GM18858 (cell line): ENCODE data around the gene NISCH.

Source experiments
- ATAC-seq: cut with Tn5 transposase; IDR thresholded peaks from one replicate; pipeline ENCODE4 v1.9.1; 2021; ENCODE audit not compliant: unreplicated experiment

Gene NISCH

DNA sequence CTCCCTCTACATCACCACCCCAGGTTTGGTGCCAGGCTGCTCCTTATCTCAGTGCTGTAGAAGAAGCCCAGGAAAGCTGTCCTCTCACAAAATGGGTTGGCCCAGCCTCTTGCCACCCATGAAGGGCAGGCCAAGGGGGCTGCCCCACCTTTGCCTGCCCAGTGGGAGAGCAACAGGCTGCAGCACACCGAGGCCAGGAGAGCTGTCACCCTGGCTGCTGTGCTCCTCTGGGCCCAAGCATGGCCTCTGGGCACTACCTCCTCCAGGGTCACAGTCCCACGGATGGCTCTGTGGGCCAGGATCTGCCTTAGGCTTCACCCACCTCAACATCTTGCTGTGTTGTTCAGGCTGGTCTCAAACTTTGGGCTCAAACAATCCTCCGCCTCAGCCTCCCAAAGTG is 33.3 kb downstream of the NISCH start:
- ATAC-seq: no peak

- no peak for ATAC-seq
Observed at GRCh38 chr3:52489453-52489852, 34.0 kb downstream of the NISCH start.

GRCh38 chr3:52490035-52490938 is 34.9 kb downstream of the NISCH start:
- ATAC-seq: no peak

DNA sequence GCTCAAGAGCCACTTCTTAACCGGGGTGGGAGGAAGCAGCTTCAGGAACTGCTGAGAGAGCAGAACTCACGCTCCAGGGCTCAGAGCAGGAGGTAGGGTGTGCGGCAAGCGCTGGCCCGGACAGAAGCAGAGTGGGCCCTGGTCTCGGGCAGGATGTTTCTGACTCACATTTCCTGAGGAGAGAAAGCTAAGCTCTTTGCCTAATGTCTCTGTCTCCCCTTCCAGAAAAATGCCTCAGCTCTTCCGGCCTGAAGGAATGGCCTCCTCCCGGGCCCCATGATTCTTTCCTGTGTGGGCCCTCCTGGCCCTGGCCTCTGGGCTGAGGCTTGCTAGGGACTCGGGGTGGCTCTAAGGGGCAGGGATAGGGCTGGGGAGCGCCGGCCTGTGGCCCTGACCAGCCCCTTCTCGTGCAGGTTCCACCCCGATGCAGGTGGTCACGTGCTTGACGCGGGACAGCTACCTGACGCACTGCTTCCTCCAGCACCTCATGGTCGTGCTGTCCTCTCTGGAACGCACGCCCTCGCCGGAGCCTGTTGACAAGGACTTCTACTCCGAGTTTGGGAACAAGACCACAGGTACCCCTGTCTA is 35.6 kb downstream of the NISCH start:
- no peak for ATAC-seq

GRCh38 chr3:52492059-52492458 is 36.7 kb downstream of the NISCH start:
- ATAC-seq: no peak

DNA sequence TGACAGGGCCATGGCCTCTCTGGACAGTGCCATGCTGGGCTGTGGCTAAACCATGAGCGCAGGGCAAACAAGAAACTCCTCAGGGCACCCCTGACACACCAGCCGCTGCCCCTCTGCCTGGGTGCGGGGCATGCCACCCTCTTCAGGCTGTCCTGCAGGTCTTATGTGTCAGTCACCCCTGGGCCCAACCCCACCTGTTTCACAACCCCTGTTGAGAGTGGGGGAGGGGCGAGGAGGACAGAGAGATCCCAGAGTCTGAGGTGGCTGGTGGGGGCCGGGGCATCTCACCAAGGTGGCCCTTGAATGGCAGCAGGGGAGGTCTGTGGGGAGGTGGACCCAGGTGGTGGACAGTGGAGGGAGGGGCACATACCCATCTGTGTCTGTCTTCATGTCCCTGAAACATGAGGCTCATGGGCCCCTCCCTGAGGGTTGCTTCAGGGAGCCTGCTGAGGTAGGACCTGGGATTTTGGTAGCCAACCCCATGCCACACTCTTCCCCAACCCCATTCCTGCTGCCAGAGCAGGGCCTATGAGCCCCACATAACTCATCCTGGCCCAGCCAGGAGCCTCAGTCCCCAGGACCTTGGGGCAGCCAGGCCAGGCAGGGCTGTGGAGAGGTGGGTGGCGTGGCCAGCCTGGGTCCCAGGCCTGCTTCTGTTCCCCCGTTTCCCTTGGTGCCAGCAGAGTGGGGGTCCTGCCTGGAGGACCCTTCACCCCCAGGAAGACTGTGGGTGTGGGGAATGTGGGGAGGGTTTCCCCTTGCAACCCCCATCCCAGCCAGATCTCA is 38.0 kb downstream of the NISCH start:
- no peak for ATAC-seq

GRCh38 chr3:52494445-52494844 is 39.0 kb downstream of the NISCH start:
- ATAC-seq: no peak

DNA sequence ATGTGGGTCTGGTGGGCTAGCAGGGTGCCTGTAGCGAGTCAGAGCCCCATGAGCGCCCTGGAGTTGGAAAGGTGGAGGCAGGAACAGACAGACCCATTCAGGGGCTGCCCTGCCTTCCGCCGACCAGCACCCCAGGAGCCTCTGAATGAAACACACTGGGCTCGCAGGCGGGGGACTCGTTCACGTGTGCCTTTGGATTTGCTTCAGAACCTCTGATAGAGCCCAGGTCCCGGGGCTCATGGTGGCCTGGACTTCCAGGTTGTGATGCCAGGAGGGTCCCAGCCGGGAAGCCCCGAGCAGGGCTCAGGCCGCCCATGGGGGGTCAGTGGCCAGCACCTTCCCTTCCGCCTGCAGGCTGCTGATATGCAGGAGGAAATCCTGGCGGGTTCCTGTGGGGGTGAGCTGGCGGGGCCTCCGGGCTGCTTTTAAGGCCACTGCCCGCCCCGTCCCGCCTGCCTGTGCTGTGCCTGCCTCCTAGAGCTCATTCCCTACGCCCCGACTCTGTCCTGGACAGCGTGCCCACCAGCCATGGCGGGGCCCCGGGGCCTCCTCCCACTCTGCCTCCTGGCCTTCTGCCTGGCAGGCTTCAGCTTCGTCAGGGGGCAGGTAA is 39.6 kb downstream of the NISCH start, which contains the start of gene STAB1:
TSS of gene STAB1 (plus strand) at position 453 of the 610 bp plus-strand sequence. CDS start at position 529, 76 bp downstream.
- no peak for ATAC-seq

DNA sequence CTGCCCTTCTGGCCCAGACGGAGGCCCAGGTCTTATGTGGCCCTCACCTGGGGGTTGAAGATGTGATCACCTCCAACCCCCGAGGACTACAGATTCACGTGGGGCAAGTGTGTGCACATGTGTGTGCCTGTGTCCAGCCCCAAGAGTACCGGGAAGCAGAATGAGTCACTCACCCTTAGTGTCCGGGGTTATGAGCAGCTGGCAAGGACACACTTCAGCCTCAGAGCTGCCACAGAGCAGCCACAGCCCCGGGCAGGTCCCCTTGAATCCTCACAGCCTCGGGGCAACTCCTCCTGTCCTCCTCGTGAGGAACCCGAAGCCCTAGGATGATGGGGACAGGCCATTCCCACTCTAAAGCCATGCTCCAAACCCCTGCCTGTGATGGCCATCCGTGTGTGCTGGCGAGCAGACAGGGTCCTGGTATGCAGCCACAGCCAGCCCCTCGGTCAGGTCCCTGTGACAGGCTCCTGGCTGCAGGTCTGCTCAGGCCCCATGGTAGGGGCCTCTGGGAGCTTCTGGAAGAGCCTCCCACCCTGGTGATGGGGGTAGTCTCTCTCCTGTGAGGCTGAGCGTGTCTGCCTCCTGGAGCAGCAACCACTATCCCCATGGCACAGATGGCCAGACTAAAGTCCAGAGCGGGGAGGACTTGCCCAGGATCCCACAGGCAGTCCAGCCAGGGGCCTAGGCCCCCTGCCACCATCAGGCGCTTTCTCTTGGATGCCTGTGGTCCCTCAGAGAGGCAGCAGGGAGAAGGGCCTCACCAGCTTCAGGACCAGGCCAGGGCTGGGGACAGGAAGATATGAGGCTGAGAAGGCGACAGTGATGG is 40.6 kb downstream of the NISCH start:
- ATAC-seq: no peak

DNA sequence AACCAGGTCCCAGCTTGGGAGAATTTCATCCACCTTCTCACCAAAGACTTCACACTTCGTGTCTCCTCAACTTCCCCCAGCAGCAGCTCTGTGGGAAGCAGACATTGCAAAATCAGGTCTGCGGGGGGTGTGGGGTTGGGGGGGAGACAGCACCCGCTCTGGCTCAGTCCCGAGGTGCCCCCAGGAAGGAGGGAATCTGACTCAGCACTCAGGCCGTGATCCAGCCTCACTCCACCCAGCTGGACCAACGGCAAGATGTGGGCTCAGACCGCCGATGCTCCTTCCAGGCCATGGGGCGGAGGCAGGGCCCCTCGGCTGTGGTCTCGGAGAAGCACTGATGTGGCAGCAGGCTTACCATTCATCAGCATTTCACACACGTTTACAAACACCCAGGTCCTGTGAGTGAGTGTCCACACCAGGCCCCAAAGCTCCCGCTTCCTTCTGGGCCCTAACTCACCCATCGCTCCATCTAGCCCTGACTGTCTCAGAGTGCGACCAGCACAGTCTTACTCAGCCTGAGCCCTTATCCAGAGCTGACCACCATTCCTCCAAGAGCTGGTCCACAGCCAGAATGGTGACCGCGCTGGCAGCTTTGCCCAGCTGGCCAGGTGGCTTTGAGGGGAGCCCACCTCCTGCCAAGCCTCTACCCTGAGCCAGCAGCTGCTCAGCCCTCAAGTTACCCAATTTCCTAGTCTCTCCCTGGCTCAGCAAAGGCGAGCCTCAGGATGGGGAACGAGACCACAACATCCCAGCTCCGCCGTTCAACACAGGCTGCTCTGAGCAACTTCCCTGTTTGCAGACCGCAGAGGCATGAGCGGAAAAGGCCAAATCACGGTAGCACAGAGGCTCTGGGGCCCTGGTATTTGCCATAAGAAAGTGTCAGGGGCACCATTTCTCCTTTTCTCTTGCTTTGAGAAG is 43.0 kb downstream of the NISCH start:
- ATAC-seq: no peak

DNA sequence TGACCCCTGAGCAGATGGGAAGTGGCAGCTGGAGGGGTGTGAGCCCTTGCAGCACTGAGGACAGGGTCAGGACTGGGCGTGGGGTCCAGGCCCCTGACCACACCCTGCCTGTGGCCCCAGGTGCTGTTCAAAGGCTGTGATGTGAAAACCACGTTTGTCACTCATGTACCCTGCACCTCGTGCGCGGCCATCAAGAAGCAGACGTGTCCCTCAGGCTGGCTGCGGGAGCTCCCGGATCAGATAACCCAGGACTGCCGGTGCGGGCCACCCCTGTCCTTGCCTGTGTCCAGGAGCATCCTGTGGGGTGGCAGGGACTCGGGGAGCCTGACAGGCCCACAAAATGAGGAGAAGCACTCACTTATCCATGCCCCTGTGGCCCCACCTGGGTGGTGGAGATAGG is 45.6 kb downstream of the NISCH start:
- ATAC-seq: no peak

DNA sequence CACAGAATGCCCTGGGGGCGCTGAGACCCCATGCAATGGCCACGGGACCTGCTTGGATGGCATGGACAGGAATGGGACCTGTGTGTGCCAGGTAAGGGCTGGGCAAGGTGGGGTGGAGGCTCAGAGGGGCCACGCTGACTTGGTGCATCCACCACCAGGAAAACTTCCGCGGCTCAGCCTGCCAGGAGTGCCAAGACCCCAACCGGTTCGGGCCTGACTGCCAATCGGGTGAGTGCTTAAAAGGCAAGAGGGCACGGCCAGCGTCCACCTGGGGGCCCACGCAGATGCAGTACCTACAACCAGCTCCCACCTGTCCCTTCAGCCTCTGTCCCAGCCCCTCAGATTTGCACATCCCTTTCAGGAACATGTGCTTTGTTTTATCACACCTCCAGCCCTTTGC is 46.6 kb downstream of the NISCH start:
- no peak for ATAC-seq

DNA sequence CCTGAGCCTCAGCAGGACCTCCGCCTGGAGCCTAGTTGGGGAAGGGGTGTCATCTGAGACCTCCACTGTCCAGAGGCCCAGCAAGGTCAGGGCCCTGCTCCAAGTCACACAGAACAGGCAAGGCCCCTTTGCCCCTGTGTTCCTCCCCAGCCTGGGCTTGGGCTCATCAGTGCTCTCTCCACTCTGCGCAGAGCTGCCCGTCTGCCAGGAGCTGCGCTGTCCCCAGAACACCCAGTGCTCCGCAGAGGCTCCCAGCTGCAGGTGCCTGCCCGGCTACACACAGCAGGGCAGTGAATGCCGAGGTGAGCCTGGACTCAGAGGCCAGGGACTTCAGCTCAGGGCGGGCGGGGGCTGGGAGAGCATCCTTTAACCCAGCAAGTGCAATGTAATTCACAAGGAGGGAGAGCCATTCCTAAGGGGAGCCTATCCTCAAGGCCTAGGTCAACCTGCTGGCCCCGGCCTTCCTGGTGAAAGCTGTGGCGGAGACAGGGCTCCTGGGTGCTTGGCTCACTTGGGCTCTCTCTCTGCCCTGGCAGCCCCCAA is 47.5 kb downstream of the NISCH start:
- no peak for ATAC-seq

DNA sequence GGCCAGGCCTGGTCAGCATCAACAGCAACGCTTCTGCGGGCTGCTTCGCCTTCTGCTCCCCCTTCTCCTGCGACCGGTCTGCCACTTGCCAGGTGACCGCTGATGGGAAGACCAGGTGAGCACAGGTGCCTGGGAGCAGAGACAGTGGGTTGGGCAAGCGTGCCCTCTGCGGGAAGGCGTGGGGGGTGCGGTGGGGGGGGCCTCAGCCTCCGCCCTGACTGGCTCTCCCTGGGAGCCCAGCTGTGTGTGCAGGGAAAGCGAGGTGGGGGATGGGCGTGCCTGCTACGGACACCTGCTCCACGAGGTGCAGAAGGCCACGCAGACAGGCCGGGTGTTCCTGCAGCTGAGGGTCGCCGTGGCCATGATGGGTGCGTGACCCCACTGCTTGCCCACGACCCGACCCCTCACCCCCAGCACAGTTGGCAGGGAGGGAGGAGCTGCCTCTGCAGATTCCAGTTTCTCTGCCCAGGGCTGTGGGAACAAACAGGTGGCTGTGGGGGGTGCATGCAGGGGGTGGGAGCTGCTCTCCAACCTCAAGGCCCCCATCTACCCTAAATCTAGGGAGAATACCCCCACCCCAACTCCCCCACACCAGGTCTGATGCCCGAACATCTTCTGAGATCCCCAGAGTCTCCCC is 48.5 kb downstream of the NISCH start:
- no peak for ATAC-seq

GRCh38 chr3:52504977-52505376 is 49.6 kb downstream of the NISCH start:
- no peak for ATAC-seq

DNA sequence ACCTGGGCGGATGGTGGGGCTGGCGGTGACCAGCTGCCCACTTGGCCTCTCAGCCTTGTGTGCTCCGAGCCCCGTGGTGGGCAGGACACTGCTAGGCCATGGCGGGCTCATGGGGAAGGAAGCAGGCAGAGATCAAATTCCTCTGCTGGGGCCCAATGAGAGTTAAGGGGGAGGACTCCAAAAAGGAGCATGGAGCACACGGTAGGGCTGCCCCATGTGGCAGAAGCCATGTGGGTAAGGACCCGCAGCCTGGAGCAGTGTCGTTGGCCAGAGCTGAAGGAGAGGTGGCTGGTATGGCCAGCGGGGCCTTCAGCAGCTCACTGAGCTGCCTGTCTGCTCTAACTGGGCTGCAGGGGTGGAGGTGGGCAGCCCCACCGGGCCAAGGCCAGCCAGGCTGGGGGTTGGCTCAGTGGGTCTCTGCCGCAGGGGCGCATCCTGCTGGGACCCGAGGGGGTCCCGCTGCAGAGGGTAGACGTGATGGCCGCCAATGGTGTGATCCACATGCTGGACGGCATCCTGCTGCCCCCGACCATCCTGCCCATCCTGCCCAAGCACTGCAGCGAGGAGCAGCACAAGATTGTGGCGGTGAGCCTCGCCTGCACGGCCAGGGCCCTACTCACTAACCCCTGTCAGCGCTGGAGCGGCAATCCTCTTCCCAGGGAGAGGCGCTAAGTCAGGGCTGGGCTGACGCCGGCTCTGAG is 51.0 kb downstream of the NISCH start:
- no peak for ATAC-seq

DNA sequence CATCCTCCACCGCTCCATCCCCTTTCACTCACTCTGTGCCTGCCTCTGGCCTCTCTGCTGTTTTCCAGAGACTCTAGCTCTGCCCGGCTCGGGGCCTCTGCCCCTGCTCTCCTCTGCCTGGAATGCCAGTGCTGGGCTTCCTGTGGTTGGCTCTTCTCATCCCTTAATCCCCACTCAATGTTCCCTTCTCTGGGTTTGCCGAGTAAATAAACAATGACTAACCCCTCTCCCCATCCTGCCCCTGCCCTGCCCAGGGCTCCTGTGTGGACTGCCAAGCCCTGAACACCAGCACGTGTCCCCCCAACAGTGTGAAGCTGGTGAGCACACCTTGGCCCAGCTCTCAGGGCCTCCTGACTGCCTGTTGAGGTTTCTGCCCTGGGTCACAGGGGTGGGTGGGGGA is 52.0 kb downstream of the NISCH start:
- no peak for ATAC-seq

DNA sequence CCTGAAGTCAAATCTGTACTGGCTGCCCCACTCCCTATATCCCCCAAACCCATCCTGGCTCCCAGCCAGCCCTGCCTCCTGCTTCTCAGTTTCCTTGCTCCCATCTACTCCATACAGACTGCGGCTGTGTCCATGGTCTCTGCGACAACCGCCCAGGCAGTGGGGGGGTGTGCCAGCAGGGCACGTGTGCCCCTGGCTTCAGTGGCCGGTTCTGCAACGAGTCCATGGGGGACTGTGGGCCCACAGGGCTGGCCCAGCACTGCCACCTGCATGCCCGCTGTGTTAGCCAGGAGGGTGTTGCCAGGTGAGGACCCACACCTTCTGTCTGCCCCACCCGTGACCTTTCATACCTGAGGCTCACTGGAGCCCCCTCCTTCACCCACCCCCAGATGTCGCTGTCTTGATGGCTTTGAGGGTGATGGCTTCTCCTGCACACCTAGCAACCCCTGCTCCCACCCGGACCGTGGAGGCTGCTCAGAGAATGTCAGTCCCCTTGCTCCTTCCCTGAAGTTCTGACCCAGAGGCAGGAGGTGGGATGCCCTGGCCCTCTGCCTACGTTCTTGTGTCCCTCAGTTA is 54.4 kb downstream of the NISCH start:
- no peak for ATAC-seq
